Measurements from ENCODE around the gene HFE.

Gene HFE

DNA sequence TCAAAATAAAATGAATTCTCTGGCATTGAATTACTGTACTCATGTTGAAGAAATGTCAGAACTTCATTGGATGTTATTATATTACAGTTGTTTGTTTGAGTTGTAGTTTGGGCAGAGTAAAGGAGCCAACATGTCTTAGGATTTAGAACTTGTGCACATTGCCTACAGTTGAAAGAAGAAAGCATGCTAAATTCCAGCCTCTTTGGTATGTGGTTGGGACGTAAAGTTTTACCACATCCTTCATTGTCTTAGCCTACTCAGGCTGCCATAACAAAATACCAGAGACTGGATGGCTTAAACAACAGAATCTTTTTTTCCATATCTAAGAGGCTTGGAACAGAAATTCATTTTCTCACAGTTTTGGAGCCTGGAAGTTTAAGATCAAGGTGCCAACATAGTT is 42.4 kb downstream of the HFE start:
- Histone ChIP-seq H3K36me3 (ENCODE audit: control insufficient read depth, insufficient read depth, low read length) (no peaks in the 10 kb centered on the region), H3K4me3 (ENCODE audit: low read length) (no peak overlapping the region), H3K23ac (ENCODE audit: low read length) (no peak overlapping the region), H3K4ac (ENCODE audit: low read depth, low read length) (no peak overlapping the region), H2BK15ac (replicated peaks; ENCODE audit: low read depth) (no peak overlapping the region), H3K27me3 (ENCODE audit: insufficient read depth, low read length, poor library complexity) (no peaks in the 10 kb centered on the region), H2AK5ac (ENCODE audit: low read length) (no peak overlapping the region), H4K8ac (ENCODE audit: low read depth, low read length) (no peak overlapping the region), H3K27ac (ENCODE audit: low read depth, low read length) (no peak overlapping the region), H3K79me1 (ENCODE audit: low read length) (peaks cover 2% of the 10 kb centered on the region), H3K4me1 (ENCODE audit: control insufficient read depth, low read depth, low read length) (no peaks in the 10 kb centered on the region), H3K79me2 (ENCODE audit: control insufficient read depth, insufficient read depth, low read length) (peaks cover 28% of the 10 kb centered on the region), H3K9ac (ENCODE audit: low read length) (no peak overlapping the region), H2BK120ac (ENCODE audit: low read depth, low read length) (no peak overlapping the region), H3K56ac (ENCODE audit: low read length) (no peak overlapping the region), H2BK5ac (ENCODE audit: low read length) (no peak overlapping the region), H3K18ac (ENCODE audit: low read length) (no peak overlapping the region), H4K5ac (ENCODE audit: low read length) (no peak overlapping the region), H3K4me2 (ENCODE audit: low read length) (no peak overlapping the region)
- no peak for DNase-seq
- WGBS (ENCODE audit: extremely low coverage, insufficient coverage, low lambda C conversion rate): no CpG with 5 or more reads among the region's 1 CpG

DNA sequence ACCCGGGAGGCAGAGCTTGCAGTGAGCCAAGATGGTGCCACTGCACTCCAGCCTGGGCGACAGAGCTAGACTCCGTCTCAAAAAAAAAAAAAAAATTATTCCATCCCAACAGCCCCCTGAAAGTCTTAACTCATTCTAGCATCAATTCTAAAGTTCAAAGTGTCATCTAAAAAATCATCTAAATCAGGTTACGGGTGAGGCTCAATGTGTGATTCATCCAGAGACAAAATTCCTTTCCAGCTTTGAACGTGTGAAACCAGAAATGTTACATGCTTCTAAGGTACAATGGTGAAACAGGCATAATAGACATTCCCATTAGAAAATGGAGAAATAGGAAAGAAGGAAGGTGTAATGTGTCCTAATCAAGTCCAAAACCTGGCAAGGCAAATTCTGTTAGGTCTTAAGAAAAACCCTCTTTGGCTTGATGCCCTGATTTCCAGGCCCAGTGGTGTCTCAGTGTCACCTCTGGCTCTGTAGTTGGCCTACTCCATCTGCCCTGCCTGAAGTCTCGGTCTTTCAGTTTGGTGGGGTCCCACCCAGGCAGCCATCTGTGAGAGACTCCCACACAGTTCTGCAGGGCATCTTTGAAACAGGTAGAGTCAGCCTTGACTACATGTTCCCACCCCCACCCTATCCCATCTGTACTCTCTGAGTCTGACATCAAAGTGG is 43.5 kb downstream of the HFE start:
- no peak overlapping the region for H3K56ac ChIP-seq (ENCODE audit: low read length)
- no peak overlapping the region for H3K4me3 ChIP-seq (ENCODE audit: low read length)
- no peaks in the 10 kb centered on the region for H3K27me3 ChIP-seq (ENCODE audit: insufficient read depth, low read length, poor library complexity)
- no peak overlapping the region for H3K4me2 ChIP-seq (ENCODE audit: low read length)
- no peak overlapping the region for H3K23ac ChIP-seq (ENCODE audit: low read length)
- no peak overlapping the region for H3K27ac ChIP-seq (ENCODE audit: low read depth, low read length)
- no peak overlapping the region for H4K5ac ChIP-seq (ENCODE audit: low read length)
- H2BK15ac ChIP-seq (replicated peaks; ENCODE audit: low read depth): no peak overlapping the region
- peaks cover 2% of the 10 kb centered on the region for H3K79me1 ChIP-seq (ENCODE audit: low read length)
- H3K9ac ChIP-seq (ENCODE audit: low read length): no peak overlapping the region
- H3K18ac ChIP-seq (ENCODE audit: low read length): no peak overlapping the region
- no peaks in the 10 kb centered on the region for H3K36me3 ChIP-seq (ENCODE audit: control insufficient read depth, insufficient read depth, low read length)
- no peak overlapping the region for H2BK120ac ChIP-seq (ENCODE audit: low read depth, low read length)
- no peak overlapping the region for H2AK5ac ChIP-seq (ENCODE audit: low read length)
- no peaks in the 10 kb centered on the region for H3K4me1 ChIP-seq (ENCODE audit: control insufficient read depth, low read depth, low read length)
- WGBS (ENCODE audit: extremely low coverage, insufficient coverage, low lambda C conversion rate): no CpG with 5 or more reads among the region's 6 CpGs
- H3K4ac ChIP-seq (ENCODE audit: low read depth, low read length): no peak overlapping the region
- no peak overlapping the region for H2BK5ac ChIP-seq (ENCODE audit: low read length)
- H3K79me2 ChIP-seq (ENCODE audit: control insufficient read depth, insufficient read depth, low read length): peaks cover 18% of the 10 kb centered on the region
- H4K8ac ChIP-seq (ENCODE audit: low read depth, low read length): no peak overlapping the region
- no peak for DNase-seq

DNA sequence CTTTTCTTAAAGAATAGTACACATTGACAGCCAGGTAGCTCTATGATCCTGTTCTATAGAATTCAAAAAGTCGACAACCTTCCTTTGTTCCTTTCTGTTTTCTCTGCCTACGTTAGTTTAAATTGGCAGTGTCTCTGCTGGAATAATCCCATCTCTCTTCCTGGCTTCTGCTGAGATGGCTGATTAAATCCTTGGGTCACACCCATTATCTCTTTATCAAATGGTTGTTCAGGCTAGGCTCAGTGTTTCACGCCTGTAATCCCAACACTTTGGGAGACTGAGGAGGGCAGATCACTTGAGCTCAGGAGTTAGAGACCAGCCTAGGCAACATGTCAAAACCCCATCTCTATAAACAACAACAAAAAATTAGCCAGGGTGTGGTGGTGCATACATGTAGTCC is 44.4 kb downstream of the HFE start:
- Histone ChIP-seq H3K79me1 (ENCODE audit: low read length) (no peaks in the 10 kb centered on the region), H3K56ac (ENCODE audit: low read length) (no peak overlapping the region), H3K27me3 (ENCODE audit: insufficient read depth, low read length, poor library complexity) (no peaks in the 10 kb centered on the region), H2BK15ac (replicated peaks; ENCODE audit: low read depth) (no peak overlapping the region), H2BK120ac (ENCODE audit: low read depth, low read length) (no peak overlapping the region), H3K4me2 (ENCODE audit: low read length) (no peak overlapping the region), H3K27ac (ENCODE audit: low read depth, low read length) (no peak overlapping the region), H3K4me1 (ENCODE audit: control insufficient read depth, low read depth, low read length) (no peaks in the 10 kb centered on the region), H3K79me2 (ENCODE audit: control insufficient read depth, insufficient read depth, low read length) (peaks cover 10% of the 10 kb centered on the region), H3K9ac (ENCODE audit: low read length) (no peak overlapping the region), H2AK5ac (ENCODE audit: low read length) (no peak overlapping the region), H4K5ac (ENCODE audit: low read length) (no peak overlapping the region), H3K4ac (ENCODE audit: low read depth, low read length) (no peak overlapping the region), H3K4me3 (ENCODE audit: low read length) (no peak overlapping the region), H4K8ac (ENCODE audit: low read depth, low read length) (no peak overlapping the region), H2BK5ac (ENCODE audit: low read length) (no peak overlapping the region), H3K18ac (ENCODE audit: low read length) (no peak overlapping the region), H3K23ac (ENCODE audit: low read length) (no peak overlapping the region), H3K36me3 (ENCODE audit: control insufficient read depth, insufficient read depth, low read length) (no peaks in the 10 kb centered on the region)
- no CpG with 5 or more reads among the region's 3 CpGs for WGBS (ENCODE audit: extremely low coverage, insufficient coverage, low lambda C conversion rate)
- peak; percentile 73 for DNase-seq

DNA sequence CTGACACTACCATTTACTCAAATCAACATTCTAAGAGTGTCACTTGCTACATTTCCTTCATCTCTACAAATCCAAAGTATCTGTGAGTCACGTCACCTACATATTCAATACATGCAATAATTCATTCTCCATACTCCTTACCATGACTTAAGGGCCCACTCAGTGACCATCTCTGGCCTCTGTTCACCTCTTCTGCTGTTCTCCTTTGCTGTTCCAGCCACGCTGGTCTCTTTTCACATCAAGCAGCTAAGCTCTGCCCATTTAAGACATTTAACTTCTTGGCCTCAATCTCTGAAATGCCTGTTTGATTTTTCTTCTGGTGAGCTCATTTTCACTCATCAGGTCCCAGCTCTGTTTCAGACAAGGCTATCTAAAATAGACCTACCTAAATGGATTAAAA is 46.5 kb downstream of the HFE start:
- H2BK5ac ChIP-seq (ENCODE audit: low read length): no peak overlapping the region
- no peak overlapping the region for H2AK5ac ChIP-seq (ENCODE audit: low read length)
- no peak overlapping the region for H2BK120ac ChIP-seq (ENCODE audit: low read depth, low read length)
- H2BK15ac ChIP-seq (replicated peaks; ENCODE audit: low read depth): no peak overlapping the region
- no peak overlapping the region for H4K5ac ChIP-seq (ENCODE audit: low read length)
- H4K8ac ChIP-seq (ENCODE audit: low read depth, low read length): no peak overlapping the region
- H3K9ac ChIP-seq (ENCODE audit: low read length): no peak overlapping the region
- H3K4me2 ChIP-seq (ENCODE audit: low read length): no peak overlapping the region
- no peak overlapping the region for H3K4ac ChIP-seq (ENCODE audit: low read depth, low read length)
- no peak overlapping the region for H3K27ac ChIP-seq (ENCODE audit: low read depth, low read length)
- no peaks in the 10 kb centered on the region for H3K79me1 ChIP-seq (ENCODE audit: low read length)
- no peaks in the 10 kb centered on the region for H3K4me1 ChIP-seq (ENCODE audit: control insufficient read depth, low read depth, low read length)
- no peak overlapping the region for H3K23ac ChIP-seq (ENCODE audit: low read length)
- no peaks in the 10 kb centered on the region for H3K27me3 ChIP-seq (ENCODE audit: insufficient read depth, low read length, poor library complexity)
- no peak for DNase-seq
- H3K79me2 ChIP-seq (ENCODE audit: control insufficient read depth, insufficient read depth, low read length): no peaks in the 10 kb centered on the region
- H3K18ac ChIP-seq (ENCODE audit: low read length): no peak overlapping the region
- H3K4me3 ChIP-seq (ENCODE audit: low read length): no peak overlapping the region
- H3K56ac ChIP-seq (ENCODE audit: low read length): no peak overlapping the region
- no peaks in the 10 kb centered on the region for H3K36me3 ChIP-seq (ENCODE audit: control insufficient read depth, insufficient read depth, low read length)
- no CpG with 5 or more reads among the region's 2 CpGs for whole genome bisulfite sequencing (ENCODE audit: extremely low coverage, insufficient coverage, low lambda C conversion rate)

DNA sequence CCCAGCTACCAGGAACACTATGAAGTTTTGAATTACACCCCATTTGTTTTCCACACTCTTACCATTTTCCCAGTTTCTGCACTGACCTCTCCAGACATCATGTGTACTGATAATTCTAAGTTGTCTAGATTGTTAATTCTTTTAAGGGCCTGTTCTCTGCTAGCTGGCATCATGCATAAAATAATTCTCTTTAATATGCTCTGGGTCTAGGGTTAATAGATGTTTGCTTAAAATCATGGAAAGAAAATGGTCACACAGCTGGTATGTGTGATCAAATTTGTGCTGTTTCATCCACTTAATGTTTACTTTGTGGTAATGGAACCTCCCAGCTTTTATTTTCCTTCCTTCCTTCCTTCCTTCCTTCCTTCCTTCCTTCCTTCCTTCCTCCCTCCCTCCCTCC is 49.1 kb downstream of the HFE start:
- Histone ChIP-seq H2AK5ac (ENCODE audit: low read length) (no peak overlapping the region), H3K23ac (ENCODE audit: low read length) (no peak overlapping the region), H3K18ac (ENCODE audit: low read length) (no peak overlapping the region), H3K9ac (ENCODE audit: low read length) (no peak overlapping the region), H3K79me2 (ENCODE audit: control insufficient read depth, insufficient read depth, low read length) (no peaks in the 10 kb centered on the region), H3K4me1 (ENCODE audit: control insufficient read depth, low read depth, low read length) (no peaks in the 10 kb centered on the region), H2BK15ac (replicated peaks; ENCODE audit: low read depth) (no peak overlapping the region), H4K8ac (ENCODE audit: low read depth, low read length) (no peak overlapping the region), H2BK5ac (ENCODE audit: low read length) (no peak overlapping the region), H4K5ac (ENCODE audit: low read length) (no peak overlapping the region), H3K36me3 (ENCODE audit: control insufficient read depth, insufficient read depth, low read length) (no peaks in the 10 kb centered on the region), H3K27me3 (ENCODE audit: insufficient read depth, low read length, poor library complexity) (no peaks in the 10 kb centered on the region), H2BK120ac (ENCODE audit: low read depth, low read length) (no peak overlapping the region), H3K4me2 (ENCODE audit: low read length) (no peak overlapping the region), H3K4ac (ENCODE audit: low read depth, low read length) (no peak overlapping the region), H3K56ac (ENCODE audit: low read length) (no peak overlapping the region), H3K79me1 (ENCODE audit: low read length) (no peaks in the 10 kb centered on the region), H3K4me3 (ENCODE audit: low read length) (no peak overlapping the region), H3K27ac (ENCODE audit: low read depth, low read length) (no peak overlapping the region)
- DNase-seq: no peak

DNA sequence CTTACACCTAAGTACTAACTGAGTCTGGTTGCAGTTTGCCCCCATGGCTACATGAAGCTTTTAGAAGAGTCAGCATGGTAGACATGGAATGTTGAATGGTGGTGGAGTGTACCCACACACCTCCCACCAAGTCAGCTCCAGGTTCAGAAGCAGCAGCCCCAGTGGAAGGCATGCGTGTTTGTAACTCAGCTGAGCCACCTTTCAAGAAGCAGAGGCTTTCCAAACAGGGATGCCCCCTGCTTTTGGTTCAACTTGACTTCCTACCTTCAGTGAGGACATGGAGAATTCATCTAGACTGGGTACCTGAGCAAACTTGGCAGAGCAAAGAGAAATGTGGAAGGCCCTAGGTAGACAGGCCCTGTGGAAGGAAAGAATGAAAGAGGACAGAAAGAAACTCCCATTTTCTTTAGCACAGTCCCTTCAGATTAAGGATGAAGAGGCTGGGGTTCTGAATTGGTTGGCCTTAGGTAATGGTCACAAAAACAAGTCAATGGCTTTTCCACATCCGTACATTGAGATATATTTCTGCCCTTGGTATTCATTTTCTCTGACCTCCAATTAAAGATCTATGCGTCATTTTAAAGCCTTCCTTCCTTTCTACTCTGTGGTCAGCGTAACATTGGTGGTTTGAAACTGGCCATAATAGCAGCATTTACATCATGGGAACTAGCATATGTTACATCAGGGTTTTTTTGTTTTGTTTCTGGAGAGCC is 53.2 kb downstream of the HFE start:
- Histone ChIP-seq H4K8ac (ENCODE audit: low read depth, low read length) (no peak overlapping the region), H3K79me2 (ENCODE audit: control insufficient read depth, insufficient read depth, low read length) (no peaks in the 10 kb centered on the region), H3K4me3 (ENCODE audit: low read length) (no peak overlapping the region), H3K27me3 (ENCODE audit: insufficient read depth, low read length, poor library complexity) (no peaks in the 10 kb centered on the region), H3K79me1 (ENCODE audit: low read length) (no peaks in the 10 kb centered on the region), H3K18ac (ENCODE audit: low read length) (no peak overlapping the region), H2AK5ac (ENCODE audit: low read length) (no peak overlapping the region), H3K56ac (ENCODE audit: low read length) (no peak overlapping the region), H3K27ac (ENCODE audit: low read depth, low read length) (no peak overlapping the region), H3K4me2 (ENCODE audit: low read length) (no peak overlapping the region), H3K4me1 (ENCODE audit: control insufficient read depth, low read depth, low read length) (no peaks in the 10 kb centered on the region), H2BK15ac (replicated peaks; ENCODE audit: low read depth) (no peak overlapping the region), H4K5ac (ENCODE audit: low read length) (no peak overlapping the region), H3K36me3 (ENCODE audit: control insufficient read depth, insufficient read depth, low read length) (no peaks in the 10 kb centered on the region), H3K23ac (ENCODE audit: low read length) (no peak overlapping the region), H2BK5ac (ENCODE audit: low read length) (no peak overlapping the region), H3K4ac (ENCODE audit: low read depth, low read length) (no peak overlapping the region), H3K9ac (ENCODE audit: low read length) (no peak overlapping the region), H2BK120ac (ENCODE audit: low read depth, low read length) (no peak overlapping the region)
- no CpG with 5 or more reads among the region's 4 CpGs for WGBS (ENCODE audit: extremely low coverage, insufficient coverage, low lambda C conversion rate)
- no peak for DNase-seq

All from mesendoderm (in vitro differentiated cells).